HG02642 (cell line): Measurements from ENCODE around the gene AAMP.
"Not testable (repeated sequence)": the region's sequence is repeated elsewhere in the genome, so short reads cannot be mapped to it uniquely, and the experiment has no call there.

ENCODE experiments used
- ATAC-seq: cut with Tn5 transposase; IDR thresholded peaks from one replicate; pipeline ENCODE4 v1.9.1; 2021; ENCODE audit warnings: mild to moderate bottlenecking; ENCODE audit not compliant: unreplicated experiment, poor library complexity

The AAMP gene

DNA sequence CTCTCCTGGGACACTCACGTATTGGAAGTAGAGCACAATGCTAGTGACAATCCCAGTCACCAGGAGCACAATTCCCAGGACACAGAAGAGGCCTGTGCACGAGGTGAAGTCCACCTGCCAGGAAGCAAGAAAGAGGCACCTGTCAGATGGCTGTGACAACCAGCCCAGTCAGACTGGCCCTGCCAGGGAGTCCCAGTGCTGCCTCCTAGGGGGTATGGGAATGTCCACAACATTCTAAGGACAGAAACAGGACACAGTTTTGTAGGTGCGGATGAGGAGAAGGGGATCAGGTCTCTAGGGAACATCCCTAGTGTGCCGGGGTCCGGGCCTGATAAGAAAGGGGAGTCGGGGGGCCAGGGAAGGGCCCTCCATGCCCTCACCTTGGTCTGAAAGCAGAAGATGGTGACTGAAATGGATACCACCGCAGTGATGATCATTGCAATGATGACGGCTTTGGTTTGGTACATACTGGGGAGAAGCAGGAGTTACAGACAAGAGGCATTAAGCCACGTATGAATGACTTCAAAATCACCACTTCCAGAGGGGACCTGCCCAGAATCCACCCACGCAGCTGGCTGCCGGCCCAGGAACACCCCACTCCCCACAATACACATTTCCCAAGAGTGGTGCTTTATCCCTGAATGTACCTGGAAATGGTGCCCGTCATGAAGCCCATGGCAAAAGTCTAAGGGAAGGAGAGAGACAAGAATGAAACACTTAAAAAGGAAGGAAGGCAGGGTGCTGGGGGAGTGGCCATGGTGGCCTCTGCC lies 7.2 kb upstream of the AAMP start:
- ATAC-seq, result no peak

GRCh38 chr2:218275371-218276072 lies 5.6 kb upstream of the AAMP start:
- no peak for ATAC-seq

DNA sequence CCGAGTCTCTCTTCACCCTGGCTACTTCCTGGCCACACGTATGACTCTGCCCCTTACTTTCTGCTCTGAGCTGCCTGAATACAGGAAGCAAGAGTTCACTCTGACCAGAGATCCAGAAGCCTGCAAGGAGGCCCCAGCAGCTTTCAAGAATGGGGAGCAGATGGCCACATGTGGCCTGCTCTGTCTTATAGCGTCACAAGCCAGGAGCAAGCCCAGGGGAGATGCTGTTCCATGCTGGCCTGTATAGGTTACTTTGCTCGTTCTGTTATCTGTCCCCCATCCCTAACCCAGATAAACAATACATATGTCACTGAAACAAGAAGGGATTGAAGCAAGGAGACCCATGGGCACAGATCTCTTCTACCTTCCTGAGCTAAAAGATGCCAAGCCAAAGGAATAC lies 4.6 kb upstream of the AAMP start:
- ATAC-seq, result no peak

DNA sequence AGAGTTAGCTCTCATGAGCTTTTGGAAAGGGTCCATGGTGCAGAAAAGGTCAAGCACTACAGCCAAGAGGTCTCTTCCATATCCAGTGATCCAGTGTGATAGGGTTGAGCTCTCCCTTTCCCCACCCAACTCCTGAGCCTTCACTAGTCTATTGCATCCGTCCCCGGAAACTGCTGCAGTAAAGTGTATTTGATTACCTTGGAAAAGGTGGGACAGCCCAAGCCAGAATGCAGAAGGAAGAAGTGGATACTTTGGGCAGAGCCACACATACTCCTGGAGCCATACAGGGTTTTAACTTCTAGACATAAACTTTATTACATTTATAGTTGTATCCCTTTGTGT lies 3.9 kb upstream of the AAMP start:
- no peak for ATAC-seq

- not testable (repeated sequence) for ATAC-seq
These were observed 3.4 kb upstream of the AAMP start for GRCh38 chr2:218273214-218273907.

- ATAC-seq, result no peak
These were observed 2.7 kb upstream of the AAMP start for GRCh38 chr2:218272531-218273212.

DNA sequence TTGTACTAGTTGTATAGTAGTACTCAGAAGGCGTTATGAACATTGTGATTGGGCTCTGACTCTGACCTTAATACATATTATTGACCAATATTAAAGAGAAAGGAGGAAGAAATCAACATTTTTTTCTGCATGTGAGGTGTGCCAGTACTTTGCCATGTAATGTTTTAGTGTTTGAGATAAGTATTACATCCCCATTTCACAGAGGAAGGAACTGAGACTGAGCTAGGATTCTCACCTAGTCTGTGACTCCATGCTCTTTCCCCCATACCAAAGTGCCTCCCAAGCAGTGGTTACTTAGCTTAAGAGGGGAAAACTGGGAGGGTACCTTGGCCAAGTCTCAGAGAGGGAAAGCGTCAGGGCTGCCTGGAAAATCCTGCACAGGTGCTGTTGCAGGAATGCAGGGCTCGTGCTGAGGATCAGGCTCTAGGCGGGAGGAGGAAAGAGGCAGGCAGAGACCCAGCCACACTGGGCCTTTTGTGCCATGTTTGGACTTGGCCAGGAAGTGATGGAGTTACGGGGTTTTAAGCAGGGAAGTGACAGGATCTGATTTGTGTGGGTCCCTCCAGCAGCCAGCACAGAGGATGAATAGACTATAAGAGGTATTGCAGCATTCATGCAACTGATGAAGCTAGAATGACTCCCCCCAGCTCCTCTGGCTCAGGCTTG lies 2.1 kb upstream of the AAMP start:
- no peak for ATAC-seq

DNA sequence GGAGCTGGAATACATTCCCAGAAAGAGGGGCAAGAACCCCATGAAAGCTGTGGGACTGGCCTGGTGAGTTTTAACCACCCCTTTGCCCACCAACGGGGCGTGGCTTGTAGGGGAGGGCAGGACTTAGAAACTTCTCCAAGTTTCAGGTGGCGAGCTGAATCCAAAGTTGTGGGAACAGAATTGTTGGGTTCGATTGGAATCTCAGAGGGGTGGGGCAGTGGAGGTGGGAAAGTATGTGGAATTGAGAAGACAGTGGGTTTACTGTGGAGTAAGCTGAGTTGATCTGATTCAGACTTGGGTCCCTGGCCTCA lies 1.5 kb upstream of the AAMP start:
- no peak for ATAC-seq

DNA sequence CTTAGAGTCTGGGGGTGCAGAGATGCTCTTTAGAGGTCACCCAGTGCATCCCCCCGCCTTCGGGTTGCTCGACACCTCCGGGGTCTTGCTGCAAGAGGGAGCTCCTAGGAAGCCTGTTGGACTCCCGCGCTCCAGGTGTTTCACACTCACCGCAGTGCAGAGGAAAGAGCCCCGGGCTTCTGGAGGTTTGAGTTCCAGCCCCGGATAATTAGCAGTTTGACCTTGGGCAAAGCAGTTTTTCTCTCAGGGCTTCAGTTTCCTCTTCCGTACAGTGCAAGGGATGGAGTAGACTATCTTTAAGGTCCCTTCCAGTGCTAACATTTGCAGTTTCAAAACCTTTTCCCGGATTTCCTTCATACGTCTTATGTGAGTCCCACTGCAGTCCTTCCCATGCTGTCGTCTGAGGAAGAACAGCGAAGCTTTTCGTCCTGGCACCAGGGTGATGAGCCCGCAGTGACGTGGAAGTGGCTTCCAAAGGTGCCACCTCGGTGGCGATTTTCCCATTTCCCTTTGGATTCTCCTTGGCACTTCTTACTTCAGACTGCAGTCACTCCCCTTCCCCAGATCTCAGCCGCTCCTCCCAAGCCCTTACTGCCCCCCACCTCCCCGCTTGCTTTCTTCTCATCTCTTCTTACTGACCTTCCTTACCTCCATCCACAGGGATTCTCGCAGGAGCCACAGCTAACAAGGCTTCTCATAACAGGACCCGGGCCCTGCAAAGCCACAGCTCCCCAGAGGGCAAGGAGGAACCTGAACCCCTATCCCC lies 967 bp upstream of the AAMP start:
- peak; percentile 1 for ATAC-seq

- no peak for ATAC-seq
These were observed 2.7 kb downstream of the AAMP start for GRCh38 chr2:218267259-218267658.

- no peak for ATAC-seq
These were observed 3.5 kb downstream of the AAMP start for GRCh38 chr2:218266316-218266979.

- ATAC-seq, result no peak
These were observed 4.3 kb downstream of the AAMP start for GRCh38 chr2:218265626-218266025.

DNA sequence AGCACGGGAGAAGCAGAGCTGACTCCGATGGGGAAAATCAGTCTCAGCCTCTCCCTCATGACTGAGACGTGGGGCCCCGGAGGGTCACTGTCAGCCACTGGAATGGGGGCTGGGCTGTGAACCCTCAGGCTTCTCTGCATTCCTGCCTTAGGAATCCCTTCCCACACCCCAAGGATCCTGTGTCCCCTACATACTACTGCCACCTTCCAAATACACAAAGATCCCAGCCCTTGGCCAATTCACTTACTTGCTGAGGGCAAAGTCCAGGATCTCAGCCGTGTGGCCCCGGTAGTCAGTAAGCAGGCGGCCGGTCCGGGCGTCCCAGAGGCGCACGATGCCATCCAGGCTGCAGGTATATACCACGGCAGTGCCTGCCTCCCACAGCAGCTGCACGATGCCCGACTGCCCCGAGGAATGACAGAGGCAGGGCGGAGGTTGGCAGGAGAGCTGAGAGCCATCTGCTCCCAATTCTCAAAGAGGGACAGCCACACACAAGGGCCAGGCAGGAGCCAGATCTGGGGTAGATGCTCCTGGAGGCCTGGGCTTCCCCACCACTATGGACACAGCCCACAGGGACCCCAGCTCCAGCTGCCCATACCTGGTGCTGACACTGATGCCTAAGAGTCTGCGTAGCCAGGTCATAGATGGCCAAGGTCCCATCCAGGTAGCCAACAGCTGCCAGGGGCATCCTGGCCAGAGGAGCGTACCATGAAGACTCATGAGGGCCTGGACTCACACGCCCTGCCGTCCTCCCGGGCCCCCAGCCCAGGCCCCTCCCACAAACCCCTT lies 5.0 kb downstream of the AAMP start:
- ATAC-seq, result no peak

DNA sequence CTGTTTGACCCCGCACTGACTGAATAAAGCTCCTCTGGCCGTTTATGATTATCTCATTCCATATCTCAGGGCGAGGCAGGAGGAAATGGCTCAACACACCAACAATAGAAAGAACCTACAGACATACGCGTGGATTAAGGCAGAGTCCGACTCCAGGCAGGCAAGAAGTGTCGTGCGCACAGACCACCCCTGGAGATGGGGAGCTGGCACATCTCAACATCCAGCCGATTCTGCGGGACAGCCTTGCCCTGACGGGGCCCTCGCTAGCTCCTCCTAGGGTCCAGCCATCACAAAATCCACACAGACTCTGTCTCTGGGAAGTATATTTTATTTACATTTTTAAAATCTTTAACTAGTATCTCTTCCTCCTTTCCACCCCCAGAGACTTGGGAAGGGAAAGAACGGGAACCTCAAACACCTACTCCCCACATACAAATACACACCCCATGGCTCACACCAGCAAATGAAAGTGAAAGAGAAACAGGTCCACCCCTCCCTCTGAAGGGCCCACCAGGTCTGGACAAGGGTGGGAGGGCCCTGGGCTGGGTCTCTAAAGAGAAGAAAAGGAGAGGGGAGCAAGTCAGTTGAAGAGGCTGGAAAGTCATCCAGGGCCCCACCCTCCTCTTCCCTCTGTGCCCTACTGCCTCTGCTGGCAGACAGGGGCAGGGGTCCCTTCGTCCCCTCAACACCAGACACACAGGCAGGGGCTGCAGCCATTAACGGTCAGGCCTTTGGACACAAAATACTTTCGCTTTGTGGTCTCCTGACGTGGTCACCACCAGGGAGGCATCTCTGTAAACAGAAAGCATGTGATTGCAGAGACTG lies 5.9 kb downstream of the AAMP start:
- no peak for ATAC-seq

GRCh38 chr2:218262631-218263586 lies 7.0 kb downstream of the AAMP start:
- ATAC-seq, result no peak

GRCh38 chr2:218262237-218262600 lies 7.7 kb downstream of the AAMP start:
- ATAC-seq, result no peak
